Endothelial cell of umbilical vein (primary cell): ENCODE measurements around the gene SRP19. TPM values are rescaled to one million over a fixed set of nuclear protein-coding genes. Genes with fewer than 3 reads are reported as not detected.

Experiments used
- BruUV-seq: library from RNA; stranded (reverse); fragments of 400-500 nt; replicated peaks from 2 replicates; lab custom pipeline; 2021; lab: Mats Ljungman, UMichigan
- CTCF ChIA-PET: fragments of 300-600, 350-600 bp; sonication (Branson Sonifier 250); formaldehyde crosslinking; loops from one replicate; lab custom pipeline; 2021; ENCODE audit warnings: antibody characterized with exemption, inconsistent platforms; lab: Charles Lee
- POLR2A ChIA-PET: fragments of 300-600, 350-600 bp; sonication (Branson Sonifier 250); formaldehyde crosslinking; loops from one replicate; lab custom pipeline; 2021; ENCODE audit warnings: antibody characterized with exemption, inconsistent platforms; lab: Charles Lee
- DNase-seq: peaks from one replicate; pipeline ENCODE4 v3.0.0-alpha.2; 2011; ENCODE audit warnings: low read depth, low spot score
- FAIRE-seq: peaks from 2 replicates; lab custom pipeline; 2011; peaks lifted over from hg19 to GRCh38; lab: Jason Lieb, UNC
- H2AFZ ChIP-seq: 2 replicates; pipeline ENCODE4 v1.6.0; 2012; ENCODE audit warnings: low read depth, low read length, control low read depth, inconsistent platforms
- H3K27ac ChIP-seq: 2 replicates; pipeline ENCODE4 v1.5.1; 2011; ENCODE audit warnings: low read depth, mild to moderate bottlenecking, control low read depth, low read length, moderate library complexity; ENCODE audit not compliant: insufficient read depth
- H3K27me3 ChIP-seq, 2 experiments: 2 replicates each; pipeline versions ENCODE4 v1.6.0 to v1.6.1; 2011; ENCODE audit warnings: low read length in 2 of 2, mixed read lengths in 1 of 2; ENCODE audit not compliant: control insufficient read depth in 2 of 2, insufficient read depth in 2 of 2
- H3K36me3 ChIP-seq, 2 experiments: 2 replicates in 1 of 2; 3 replicates in 1 of 2; pipeline ENCODE4 v1.5.1; 2011; ENCODE audit warnings: low read length in 2 of 2, mild to moderate bottlenecking in 1 of 2, moderate library complexity in 1 of 2; ENCODE audit not compliant: control insufficient read depth in 2 of 2, insufficient read depth in 2 of 2; ENCODE audit errors: extremely low read depth in 1 of 2
- H3K4me1 ChIP-seq: 3 replicates; pipeline ENCODE4 v1.5.1; 2011; ENCODE audit warnings: mild to moderate bottlenecking, low read length; ENCODE audit not compliant: control insufficient read depth, insufficient read depth; ENCODE audit errors: extremely low read depth
- H3K4me2 ChIP-seq: 2 replicates; pipeline ENCODE4 v1.6.1; 2011; ENCODE audit warnings: low read length, control low read depth, mixed read lengths; ENCODE audit not compliant: insufficient read depth
- H3K4me3 ChIP-seq, 3 experiments: fragments of 200-600 bp in 1 of 3; sonication (generic), shearing (Covaris generic) in 1 of 3; replicated peaks in 1 of 3; 2 replicates each; pipeline ENCODE4 v1.5.1; 2011 to 2016; ENCODE audit warnings: control low read depth in 3 of 3, low read length in 3 of 3, mild to moderate bottlenecking in 2 of 3, inconsistent platforms in 1 of 3, low read depth in 1 of 3, moderate library complexity in 1 of 3; ENCODE audit not compliant: insufficient read depth in 1 of 3
- H3K79me2 ChIP-seq: 2 replicates; pipeline ENCODE4 v1.6.0; 2012; ENCODE audit warnings: low read length, inconsistent platforms; ENCODE audit not compliant: control insufficient read depth, insufficient read depth
- H3K9ac ChIP-seq: replicated peaks from 2 replicates; pipeline ENCODE3; 2011; ENCODE audit warnings: low read length, control low read depth; ENCODE audit not compliant: insufficient read depth; ENCODE audit errors: extremely low read depth
- H3K9me1 ChIP-seq: replicated peaks from 3 replicates; pipeline ENCODE4 v1.6.0; 2011; ENCODE audit warnings: mild to moderate bottlenecking, low read length; ENCODE audit not compliant: control insufficient read depth, insufficient read depth; ENCODE audit errors: extremely low read depth
- H3K9me3 ChIP-seq: replicated peaks from 2 replicates; pipeline ENCODE4 v1.5.1; 2012; ENCODE audit warnings: low read length, inconsistent platforms; ENCODE audit not compliant: control insufficient read depth, insufficient read depth
- H4K20me1 ChIP-seq: replicated peaks from 2 replicates; pipeline ENCODE3; 2011; ENCODE audit warnings: mild to moderate bottlenecking, low read length; ENCODE audit not compliant: control insufficient read depth, insufficient read depth; ENCODE audit errors: extremely low read depth
- CTCF ChIP-seq, 2 donors: IDR thresholded peaks; 1 replicate in 1 of 2; 2 replicates in 1 of 2; pipeline ENCODE4 v1.5.1; 2011; ENCODE audit warnings: low read length in 2 of 2, mild to moderate bottlenecking in 2 of 2, moderate library complexity in 2 of 2, control low read depth in 1 of 2, inconsistent platforms in 1 of 2, low read depth in 1 of 2; ENCODE audit not compliant: insufficient read depth in 1 of 2; ENCODE audit errors: extremely low read depth in 1 of 2
- EZH2 ChIP-seq: IDR thresholded peaks from 2 replicates; pipeline ENCODE4 v1.6.1; 2012; ENCODE audit warnings: borderline replicate concordance, low read depth, mild to moderate bottlenecking, moderate library complexity, low read length, inconsistent platforms; ENCODE audit not compliant: severe bottlenecking
- FOS ChIP-seq: IDR thresholded peaks from 2 replicates; pipeline ENCODE4 v1.6.1; 2011; ENCODE audit warnings: mild to moderate bottlenecking, low read length, moderate library complexity, borderline replicate concordance; ENCODE audit not compliant: insufficient read depth
- GATA2 ChIP-seq: IDR thresholded peaks from 2 replicates; pipeline ENCODE4 v1.7.0; 2011; ENCODE audit warnings: low read depth, mild to moderate bottlenecking, moderate library complexity, mixed read lengths, low read length; ENCODE audit not compliant: insufficient read length, insufficient read depth
- JUN ChIP-seq: IDR thresholded peaks from 2 replicates; pipeline ENCODE4 v1.6.1; 2011; ENCODE audit warnings: borderline replicate concordance, low read depth; ENCODE audit not compliant: insufficient read length, insufficient read depth
- MAX ChIP-seq: IDR thresholded peaks from 2 replicates; pipeline ENCODE4 v1.6.1; 2011; ENCODE audit not compliant: insufficient read depth, insufficient read length
- MYC ChIP-seq: IDR thresholded peaks from one replicate; pipeline ENCODE4 v1.6.1; 2011; ENCODE audit warnings: mild to moderate bottlenecking, low read depth, low read length
- POLR2A ChIP-seq: IDR thresholded peaks from 2 replicates; pipeline ENCODE4 v1.6.1; 2012; ENCODE audit warnings: low read depth, mild to moderate bottlenecking, control low read depth, low read length
- POLR2AphosphoS5 ChIP-seq: IDR thresholded peaks from 2 replicates; pipeline ENCODE4 v1.6.1; 2012; ENCODE audit warnings: low read depth, mild to moderate bottlenecking, control low read depth, low read length, moderate library complexity; ENCODE audit not compliant: insufficient read depth
- dilution Hi-C: fragments of 300-500 bp; cut with MboI; formaldehyde crosslinking; loops from one replicate; pipeline ENCODE4 v1.15.0; 2019; ENCODE audit warnings: low sequenced_read_pairs; ENCODE audit not compliant: extremely low pct_ligation_motif_present
- intact Hi-C: fragments of 100-400 bp; cut with micrococcal nuclease; formaldehyde crosslinking; loops from one replicate; pipeline ENCODE4 v1.10.0; 2022
- polyA plus RNA-seq, 4 experiments: library from polyadenylated mRNA; depleted of rRNA in 3 of 4; stranded (reverse) in 3 of 4; unstranded in 1 of 4; fragments of >200 nt; gene quantifications; 2 replicates each; pipeline versions ENCODE4 v1.2.1 to v1.2.3, GENCODE V29; 2011 to 2012; ENCODE audit warnings: missing spikeins in 1 of 4
- total RNA-seq: library from RNA; stranded (reverse); gene quantifications from 2 replicates; pipeline ENCODE4 v1.2.3, GENCODE V29; 2021

Gene SRP19
- total and polyA plus RNA-seq, 2 donors (not counting 3 experiments of a cell fraction or from before 2014, with no cell fraction given): 28.6 to 69.4 TPM

- DNase-seq (no peak), FAIRE-seq (no peak)
- POLR2A ChIA-PET: no interaction called here
- Histone ChIP-seq H4K20me1 (no peaks in the 10 kb centered on the region), H3K9me1 (no peaks in the 10 kb centered on the region), H2AFZ (peak overlapping the region; percentile 40), H3K4me3 (peak overlapping the region; percentile 63 to 98 (median 97)), H3K36me3 (peaks cover 9 to 16% of the 10 kb centered on the region in 2 experiments), H3K4me2 (peak overlapping the region; percentile 93), H3K79me2 (peaks cover 36% of the 10 kb centered on the region), H3K9me3 (no peaks in the 10 kb centered on the region), H3K9ac (peak overlapping the region; percentile 99), H3K27me3 (no peaks in the 10 kb centered on the region), H3K4me1 (peaks cover 18% of the 10 kb centered on the region), H3K27ac (peak overlapping the region; percentile 81)
- dilution Hi-C loops (no loop called here), intact Hi-C loops (loop anchor here (1.0 to 5.0 kb wide), 5 partner anchors 60 to 169 kb away; no protein-coding TSS in a partner anchor)
- TF ChIP-seq POLR2AphosphoS5 (no peak), MAX (no peak), JUN (no peak), EZH2 (no peak), POLR2A (no peak), GATA2 (no peak), CTCF (IDR thresholded peaks at IDR 0.05; ENCODE audit: extremely low read depth in 1 of 2, insufficient read depth in 1 of 2, low read depth in 1 of 2, low read length in 2 of 2) (no peak), MYC (no peak), FOS (no peak)
- no TSS peak for BruUV-seq
- CTCF ChIA-PET: interaction anchor here (0.9 to 4.1 kb wide), 4 partner anchors 9 to 309 kb away, joined by 3 to 50 read pairs (median 4); no protein-coding TSS in a partner anchor
These were observed 525 bp downstream of the SRP19 start for GRCh38 chr5:112861638-112861985.
